NCI-H2227 treated with DMSO at 0.1 percent for 48 hours (cell line): ENCODE results near the gene MORN5.

ENCODE experiments used
- DNase-seq: peaks from one replicate; lab custom pipeline; 2025; lab: John Stamatoyannopoulos, UW

MORN5 gene

DNA sequence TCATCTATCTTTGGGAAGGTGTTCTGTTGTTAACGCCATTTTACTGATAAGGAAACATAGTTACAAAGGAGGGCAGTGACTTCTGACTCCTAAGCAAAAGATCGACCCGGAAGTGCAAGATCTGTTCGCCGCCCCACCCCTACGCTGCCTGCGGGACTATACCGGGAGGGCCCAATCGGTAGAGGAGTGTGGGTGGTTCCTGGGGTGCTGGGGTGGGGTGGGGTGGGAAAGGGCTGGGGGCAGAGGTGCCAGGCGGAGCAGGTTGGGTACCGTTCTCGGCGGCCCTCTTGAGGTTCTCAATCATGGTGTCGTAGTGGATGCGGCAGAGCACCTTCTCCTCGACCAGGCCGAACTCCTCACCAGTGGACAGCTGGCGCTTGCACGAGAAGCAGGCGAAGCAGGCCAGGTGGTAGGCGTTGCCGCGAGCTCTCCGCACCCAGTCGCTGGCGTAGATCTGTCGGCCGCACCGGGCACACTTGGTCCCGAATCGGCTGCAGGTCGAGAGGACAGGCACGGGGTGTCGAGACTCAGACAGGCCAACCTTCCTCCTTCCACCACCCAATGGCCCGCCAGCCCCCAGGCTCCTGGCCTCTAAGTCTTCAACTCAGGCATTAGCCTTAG is 57.2 kb downstream of the MORN5 start:
- DNase-seq = no peak

DNA sequence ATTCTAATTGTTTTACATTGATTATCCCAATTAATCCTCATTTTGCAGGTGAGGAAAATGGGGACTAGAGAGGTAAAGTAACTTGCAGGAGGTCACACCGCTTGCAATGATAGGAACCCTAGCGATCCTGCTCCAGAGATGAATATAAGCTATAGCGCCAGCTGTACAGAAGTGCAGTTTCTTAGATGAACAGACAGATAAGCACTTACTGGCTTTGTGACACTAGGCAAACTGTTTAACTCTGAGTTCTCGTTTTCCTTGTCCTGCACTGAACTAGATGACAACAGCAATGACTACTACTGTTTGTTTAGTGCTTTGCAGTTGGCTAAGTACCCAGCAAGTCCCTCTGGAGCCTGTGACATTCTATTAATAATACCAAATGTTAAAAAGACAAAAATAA is 57.9 kb downstream of the MORN5 start:
- no peak for DNase-seq

DNA sequence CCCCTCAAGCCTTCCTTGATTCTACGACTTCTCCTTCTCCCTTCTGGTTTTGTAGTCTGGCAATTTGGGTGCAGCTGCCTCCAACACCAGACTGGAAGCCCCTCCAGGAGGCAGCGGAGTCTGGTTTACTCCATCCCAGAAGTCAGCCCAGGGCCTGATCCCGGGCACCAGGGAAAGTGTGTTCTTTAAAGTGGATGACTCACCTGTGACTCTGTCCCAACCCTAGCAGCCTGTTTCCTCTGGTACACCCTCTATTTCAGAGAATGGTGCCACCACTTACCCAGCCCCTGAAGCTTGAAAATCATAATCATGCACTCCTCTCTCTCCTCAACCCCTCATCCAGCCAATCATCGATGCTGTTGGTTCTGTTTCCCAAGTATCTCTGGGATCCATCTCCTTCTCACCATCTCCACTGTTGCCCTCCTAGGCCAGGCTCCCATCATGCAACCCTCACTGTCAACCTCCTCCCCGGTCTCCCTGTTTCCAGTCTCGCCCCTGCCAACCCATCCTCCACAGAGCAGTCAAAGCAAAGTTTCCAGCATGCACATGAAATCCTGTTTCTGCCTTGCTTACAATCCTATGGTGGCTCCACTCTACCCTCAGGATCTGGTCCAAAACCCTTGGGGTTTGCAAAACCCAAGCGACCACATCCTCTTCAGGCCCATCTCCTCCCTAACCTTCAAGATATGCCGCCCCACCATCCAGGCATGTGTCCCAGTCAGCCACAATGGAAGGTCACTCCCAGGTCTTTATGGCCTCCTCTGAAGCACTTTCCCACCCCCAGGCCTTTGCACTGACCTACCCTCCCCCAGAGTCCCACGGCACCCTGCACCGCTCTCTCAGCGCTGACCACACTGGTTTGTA is 58.6 kb downstream of the MORN5 start:
- no peak for DNase-seq

DNA sequence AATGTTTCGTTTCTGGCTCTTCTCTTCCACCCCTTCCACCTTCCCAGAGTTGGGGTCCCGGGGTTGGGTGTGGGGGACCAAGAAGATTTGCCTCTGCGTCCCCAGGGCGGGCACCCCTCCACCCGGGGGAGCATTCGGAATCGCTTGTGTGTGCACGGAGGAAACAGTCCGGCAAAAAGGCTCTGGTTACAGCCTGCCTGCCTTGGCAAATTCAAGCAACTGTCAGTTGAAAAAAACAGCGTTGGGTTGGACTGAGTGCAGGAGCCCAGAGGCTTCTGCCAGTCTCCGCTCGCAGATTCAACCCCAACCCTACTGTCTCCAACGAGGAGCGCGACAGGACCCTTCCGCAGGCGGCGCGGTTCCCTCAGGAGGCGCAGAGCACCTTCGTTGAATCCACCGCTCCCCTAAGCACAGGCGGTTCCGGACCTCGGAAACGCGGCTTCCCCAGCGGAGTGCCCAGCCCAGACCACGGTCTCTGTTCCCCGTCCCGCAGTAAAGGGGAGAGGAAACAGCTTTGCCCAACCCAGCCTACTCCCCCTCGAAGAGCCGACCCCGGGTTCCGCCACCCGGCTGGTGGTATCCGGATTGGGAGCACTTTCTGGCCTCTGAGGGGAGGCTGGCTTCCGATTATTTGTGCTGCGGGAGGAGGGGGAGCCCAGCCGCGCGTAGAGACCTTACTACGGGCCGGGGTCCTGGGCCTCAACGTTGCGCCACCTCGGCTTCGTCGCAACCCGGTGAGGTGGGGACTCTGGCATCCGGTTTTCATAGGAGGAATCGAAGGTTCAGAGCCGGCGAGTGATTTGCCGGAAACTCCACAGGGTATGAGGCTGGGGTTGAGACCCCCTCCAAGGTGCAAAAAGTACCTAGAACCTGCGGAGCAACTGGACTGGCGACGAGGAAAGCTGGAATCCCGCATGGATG is 59.5 kb downstream of the MORN5 start:
- DNase-seq = no peak

DNA sequence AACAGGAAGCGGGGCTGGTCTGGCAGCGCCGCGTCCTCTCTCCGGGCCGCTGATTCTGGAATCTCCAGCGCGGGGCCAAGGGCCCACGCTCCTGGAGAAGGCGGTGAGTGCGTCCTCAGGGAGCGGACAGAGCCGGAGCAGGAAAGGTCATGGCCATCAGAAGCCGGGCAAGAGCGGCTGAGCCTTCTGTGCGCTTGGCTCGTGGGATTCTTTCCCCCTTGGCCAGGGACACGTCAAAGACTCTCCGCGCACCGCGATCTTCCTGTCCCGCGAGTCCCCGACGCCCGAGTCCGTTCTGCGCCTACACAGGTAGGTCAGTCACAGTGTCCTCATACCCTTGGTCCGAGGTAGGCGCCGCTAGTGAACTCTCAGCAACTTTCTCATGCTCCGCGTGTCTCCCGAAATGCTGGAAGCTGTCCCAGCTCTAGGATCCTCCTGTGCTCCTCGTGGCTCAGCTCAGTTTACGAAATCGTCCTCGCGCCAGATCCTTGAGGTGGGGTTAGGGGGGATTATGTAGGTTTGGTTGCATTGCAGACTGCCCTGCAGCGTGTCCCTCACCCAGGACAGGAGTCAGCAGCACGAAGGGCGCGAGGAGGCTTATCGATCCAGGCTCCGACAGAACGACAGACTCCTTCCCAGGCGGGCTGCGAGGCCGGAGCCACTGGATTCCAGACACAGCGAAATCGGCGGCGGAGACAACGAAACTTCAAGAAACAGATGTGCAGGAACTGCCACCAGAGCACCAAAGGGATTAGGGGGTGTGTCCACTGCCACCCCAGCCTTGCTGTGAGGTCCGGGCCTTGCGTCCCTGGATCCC is 60.4 kb downstream of the MORN5 start:
- DNase-seq = no peak

DNA sequence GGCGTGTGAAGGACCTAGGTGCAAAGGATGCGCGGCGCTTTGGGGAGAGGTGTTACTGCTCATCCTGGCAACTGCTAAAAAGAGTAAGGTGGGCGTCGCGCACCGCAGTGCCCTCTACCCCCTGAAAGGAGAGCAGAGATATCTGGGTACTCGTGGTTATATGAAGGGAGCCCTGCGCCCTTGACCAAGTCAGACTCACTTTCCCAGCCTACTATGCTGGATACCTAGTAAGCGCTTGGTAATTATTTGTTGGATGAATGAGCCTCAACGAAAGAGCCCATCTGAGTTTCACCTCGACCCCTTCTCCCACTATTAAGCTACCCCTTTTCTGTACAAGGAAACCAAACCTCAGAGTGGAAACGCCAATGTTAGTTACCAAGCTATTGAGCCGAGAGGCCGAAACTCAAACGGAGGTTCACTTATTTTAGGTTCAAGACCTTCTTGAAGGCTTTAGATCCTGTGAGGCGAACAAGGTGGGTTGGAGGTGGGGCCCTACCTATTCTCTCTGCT is 61.0 kb downstream of the MORN5 start:
- no peak for DNase-seq

DNA sequence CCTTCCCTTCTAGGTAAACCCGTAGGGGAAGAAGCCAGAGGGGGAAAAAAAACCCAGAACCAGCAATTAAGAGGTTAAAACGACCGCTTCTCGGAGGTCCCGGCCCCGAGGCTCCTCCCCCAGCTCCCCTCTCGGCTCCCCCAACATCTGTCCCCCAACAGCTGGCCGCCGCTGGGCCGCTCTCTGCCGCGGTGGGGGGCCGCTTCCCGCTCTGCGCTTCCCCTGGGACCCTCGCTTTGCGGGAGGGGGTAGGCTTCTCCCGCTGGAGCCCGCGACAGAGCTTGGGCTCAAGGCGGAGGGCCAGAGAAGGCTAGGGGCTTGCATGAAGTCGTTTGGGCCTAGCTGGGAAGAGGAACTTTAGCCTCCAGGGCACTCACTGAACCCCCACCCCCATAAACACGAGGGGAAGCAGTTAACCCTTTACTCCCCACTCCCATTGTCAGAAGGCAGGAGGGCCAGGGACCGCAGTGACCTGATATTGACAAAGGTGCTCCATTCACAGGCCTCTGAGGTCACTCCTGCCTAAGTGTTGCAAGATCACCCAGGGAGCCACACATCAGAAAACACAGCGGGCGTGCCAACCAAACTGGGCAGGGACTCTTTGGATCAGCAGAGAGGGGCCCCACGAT is 61.6 kb downstream of the MORN5 start:
- DNase-seq = no peak

DNA sequence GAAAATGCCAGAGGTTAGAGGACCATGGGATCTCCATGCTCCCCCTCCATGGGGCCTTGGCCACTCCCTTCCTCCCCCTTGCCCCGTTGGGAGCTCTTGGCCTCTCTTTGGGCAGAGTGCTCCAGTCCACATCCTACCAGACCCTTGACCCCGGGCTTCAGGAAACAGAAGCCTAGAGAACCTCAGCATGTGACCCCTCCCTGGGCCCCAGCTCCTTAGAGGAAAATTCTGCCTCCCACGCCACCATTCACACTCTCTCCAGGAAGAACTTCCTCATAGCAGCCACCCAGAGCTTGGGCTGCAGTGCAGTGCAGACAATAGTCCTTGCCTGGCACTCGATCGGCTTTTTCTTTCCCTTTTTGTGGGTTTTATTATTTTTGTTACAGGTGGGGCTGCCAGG is 63.1 kb downstream of the MORN5 start:
- DNase-seq = no peak

DNA sequence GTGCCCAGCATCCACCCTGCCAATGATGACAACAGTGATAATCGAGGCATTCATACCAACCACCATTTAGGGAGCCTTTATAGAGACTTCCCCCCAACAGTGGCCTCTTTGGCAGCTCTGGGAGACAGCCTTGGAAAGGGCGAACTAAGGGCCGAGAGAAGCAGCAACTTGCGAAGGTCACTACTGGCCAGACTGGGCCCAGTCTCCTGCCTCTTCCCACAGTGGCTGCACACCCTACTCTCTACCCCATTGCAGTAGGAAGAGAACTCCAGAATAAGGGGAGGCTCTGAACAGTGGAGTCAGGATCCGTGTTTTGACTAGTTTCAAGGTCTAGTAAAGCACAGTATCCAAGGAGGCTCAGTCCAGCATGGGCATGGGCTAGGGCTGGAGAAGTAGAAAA is 63.7 kb downstream of the MORN5 start:
- no peak for DNase-seq

DNA sequence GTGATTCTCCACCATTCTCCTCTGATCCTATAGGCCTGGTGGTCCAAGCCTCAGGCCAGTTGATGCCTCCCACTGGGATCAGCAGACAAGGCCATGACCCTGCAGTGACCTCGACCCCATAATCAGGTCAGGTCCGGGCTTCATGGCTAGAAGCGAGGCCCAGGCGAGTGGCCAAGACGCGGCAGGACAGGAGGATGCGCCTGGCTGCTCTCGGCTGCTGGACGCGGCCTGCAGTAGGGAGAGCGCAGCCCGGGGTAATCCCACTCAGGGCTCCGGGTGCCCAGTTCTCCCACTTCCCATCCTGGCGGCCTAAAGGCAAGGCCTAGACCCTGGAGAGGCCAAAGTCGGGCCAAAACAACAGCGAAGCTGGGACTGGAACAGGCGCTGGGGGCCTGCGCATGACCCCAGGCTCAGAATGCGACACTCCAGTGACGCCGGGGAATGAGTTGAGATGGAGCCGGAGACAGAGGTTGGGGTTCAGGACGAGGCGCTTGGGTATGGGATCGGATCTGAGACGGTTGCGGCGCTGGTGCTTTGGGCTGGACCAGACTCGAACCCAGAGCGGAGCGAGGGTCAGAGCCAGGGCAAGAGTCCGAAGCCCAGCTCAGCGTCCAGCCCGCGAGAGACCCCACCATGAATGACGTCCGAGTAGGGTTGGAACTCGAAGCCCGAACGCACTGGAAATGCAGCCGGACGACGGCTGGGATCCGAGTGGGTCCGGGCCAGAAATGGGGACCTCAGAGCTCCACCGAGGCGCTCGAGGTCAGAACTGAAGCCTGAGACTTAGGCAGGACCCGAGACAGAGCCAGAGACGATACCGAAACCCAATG is 65.8 kb downstream of the MORN5 start:
- DNase-seq = no peak

DNA sequence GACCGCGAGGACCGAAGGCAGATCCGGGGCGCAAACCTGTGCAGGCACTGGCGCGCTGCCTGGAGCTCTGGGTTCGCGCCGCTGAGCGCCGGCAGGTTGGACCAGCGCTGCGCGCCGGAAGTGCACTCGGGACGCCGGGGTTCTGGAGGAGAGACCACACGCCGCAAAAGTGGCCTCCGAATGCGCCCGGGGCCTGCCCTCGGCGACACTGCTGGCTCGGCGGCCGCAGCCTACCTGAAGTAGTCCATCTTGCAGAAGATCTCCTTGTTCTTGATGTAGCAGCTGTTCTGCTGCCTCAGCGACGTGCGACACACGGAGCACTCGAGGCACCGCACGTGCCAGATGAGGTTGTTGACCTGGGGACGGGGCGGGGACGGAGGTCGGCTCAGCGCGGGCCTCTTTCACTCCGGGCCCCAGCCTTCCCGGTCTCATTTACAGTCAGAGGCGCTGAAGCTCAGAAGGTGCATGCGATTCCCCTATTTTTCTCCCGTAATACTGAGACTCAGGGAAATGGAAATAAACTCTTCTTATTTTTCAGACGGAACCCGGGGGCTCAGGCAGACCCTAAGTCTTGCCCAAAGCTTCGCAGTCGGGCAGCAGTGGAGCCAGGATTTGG is 66.5 kb downstream of the MORN5 start:
- DNase-seq = no peak

DNA sequence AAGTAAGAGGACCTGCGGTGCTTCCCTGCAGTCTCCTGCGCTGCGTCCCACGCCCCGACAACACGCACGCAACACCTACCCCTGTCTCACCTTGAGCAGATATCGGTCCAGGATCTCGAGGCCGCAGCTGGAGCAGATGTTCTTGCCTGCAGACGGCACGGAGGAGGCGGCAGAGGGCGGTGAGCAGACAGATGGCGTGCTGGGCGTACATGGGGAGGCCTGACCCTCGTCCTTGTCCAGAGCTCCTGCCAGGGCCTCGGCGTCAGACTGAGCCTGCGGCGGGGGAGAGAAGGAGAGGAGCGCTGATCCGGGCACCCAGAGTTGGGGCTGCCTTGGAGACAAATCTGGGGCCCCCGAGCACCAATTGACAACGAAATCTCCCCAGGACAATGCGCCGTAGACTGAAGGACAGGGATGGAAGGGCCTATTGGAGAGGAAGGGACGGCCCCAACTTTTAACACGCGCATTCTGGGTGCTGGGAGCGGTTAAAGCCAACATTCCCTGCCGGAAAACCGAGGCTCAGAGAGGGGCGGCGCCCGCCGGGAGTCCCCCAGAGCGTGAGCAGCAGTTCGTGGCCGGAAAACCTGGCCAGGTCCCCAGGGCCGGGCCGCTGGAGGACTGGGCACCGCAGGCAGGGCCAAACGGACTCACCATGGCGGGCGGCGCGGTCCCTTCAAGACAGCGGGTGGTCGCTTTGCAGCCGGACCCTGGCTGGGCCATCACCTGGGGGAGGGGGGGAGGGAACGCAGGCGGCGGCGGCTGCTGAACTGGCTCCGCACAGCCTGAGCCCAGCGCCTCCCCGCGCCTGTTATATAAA is 67.3 kb downstream of the MORN5 start:
- no peak for DNase-seq

DNA sequence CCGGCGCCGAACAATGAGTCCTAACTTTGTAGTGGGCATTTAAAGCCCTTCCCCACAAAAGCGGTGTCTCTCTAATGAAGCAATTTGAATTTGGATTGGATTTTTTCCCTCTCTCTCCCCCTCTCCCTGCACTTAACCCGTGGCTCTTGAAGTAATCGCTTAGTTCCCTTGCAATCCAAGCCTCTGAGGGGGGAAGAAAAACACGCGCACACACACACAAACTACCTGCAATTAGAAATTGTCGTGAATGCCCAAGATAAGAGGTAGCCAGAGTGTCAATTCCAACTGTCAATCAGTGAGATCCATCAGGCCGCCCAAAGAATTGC is 67.8 kb downstream of the MORN5 start:
- DNase-seq = peak; percentile 25

DNA sequence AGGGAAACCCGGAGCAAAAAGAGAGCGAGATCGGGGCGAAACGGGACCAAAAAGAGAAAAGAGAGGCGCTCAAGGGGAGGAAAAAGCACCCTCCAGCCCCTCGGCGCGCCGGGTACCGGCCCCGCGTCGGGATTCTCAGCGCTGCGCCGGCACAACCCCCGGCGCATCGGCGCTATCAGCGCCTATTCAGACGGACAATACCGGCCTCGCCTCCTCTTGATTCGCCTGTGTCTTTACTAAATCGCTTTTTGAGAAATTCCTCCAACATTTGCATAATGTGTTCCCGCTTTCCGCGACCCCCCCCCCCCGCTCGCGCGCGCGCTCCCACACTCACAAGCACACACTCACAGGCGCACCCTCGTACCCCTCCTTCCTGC is 68.5 kb downstream of the MORN5 start:
- DNase-seq = no peak

DNA sequence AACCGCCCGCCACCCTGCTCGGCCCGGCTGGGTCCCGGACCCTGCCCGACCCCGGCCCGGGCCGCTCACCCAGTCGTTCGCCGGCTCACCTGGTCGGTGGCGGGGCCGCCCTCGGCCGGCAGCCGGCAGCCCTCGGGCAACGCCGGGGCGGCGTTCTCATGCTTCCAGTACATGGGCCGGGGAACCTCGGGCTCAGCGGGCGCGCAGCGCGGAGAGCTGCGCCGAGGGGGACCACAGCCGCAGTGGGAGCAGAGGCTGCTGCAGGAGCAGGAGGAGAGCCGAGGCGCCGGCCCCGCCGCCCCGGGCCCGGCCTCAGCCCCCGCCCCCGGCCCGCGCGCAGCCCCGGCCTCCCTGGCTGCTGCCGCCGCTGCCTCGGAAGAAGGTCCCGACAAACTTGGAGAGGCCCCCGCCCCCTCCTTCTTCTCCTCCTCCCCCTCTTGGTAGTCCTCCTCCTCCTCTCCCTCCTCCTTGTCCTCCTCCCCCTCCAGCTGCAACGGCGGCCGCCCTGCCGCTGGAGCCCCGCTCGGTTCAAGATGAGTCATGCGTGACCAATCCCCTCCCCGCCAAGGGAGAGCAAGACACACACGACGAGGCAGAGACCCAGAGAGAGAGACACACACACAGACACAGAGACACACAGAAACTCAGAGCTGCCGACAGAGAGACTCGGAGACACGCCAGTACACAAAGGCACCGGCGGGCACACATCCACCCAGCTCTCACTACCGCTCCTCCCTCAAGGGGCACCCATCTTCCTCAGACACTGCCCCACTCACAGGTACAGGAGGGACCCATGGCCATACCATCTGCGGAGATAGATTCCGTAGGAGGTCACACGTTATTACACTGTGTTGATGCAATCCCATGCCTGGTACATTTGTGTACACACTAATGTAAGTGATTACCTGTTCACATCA is 69.1 kb downstream of the MORN5 start, which contains the start of gene LHX6:
LHX6 (minus strand) TSS at position 390 of the 917 bp plus-strand sequence; CDS start at position 173, 217 bp downstream.
- DNase-seq = no peak

DNA sequence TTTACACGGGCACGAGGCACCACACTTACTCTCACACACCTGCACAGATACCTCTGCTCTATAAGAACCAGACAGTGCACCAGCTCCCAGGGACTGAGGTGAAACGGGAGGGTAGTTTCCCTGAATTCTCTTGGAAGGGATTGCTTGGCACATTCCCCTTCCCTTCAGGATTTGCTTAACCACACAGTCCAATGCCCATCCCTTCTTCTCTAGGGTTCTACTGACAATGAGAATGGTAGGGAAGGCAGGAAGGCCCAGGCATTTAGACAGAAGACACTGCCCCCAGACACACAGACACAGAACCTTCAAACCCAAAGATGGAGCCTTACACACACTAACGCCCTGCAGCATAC is 69.8 kb downstream of the MORN5 start:
- no peak for DNase-seq

DNA sequence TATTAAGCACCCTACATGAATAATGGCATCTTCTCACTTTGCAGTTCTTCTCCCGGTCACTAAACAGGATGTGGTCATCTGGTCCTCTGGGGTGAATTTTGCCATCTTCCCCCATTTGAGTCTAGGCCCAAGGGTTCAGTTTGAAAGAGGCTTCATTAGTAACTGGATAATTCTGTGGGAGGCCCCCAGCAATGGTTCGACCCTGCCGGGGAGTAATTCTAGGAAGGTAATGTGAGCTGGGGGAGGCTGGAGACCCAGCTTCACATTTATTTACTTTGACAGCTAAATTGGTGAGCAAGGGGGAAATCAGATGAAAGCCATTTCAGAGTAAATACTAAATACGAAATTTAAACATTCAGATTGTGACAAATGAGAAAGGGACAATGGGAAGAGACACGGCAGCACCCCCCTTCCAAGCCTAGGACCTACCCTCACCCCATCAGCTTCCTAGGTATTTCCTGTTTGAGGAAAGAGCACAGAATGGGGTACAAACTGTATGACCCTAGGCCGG is 73.1 kb downstream of the MORN5 start:
- no peak for DNase-seq
